Testis (tissue), 2 donors: ENCODE measurements around the gene GABRB1.

Experiments
- POLR2A ChIP-seq: fragments of 450-650 bp; IDR thresholded peaks from one replicate; pipeline ENCODE4 v1.6.1; 2017; ENCODE audit warnings: antibody characterized with exemption, mild to moderate bottlenecking, moderate library complexity
- TF ChIP-seq, protein P1 (sequence below), 3 experiments: fragments of 450-650 bp in 2 of 3; fragments of 200-600 bp in 1 of 3; sonication (generic) in 1 of 3; IDR thresholded peaks; one replicate each; pipeline ENCODE4 v1.5.1; 2016 to 2019; ENCODE audit warnings: antibody characterized with exemption in 3 of 3, mild to moderate bottlenecking in 2 of 3, moderate library complexity in 1 of 3

DNA sequence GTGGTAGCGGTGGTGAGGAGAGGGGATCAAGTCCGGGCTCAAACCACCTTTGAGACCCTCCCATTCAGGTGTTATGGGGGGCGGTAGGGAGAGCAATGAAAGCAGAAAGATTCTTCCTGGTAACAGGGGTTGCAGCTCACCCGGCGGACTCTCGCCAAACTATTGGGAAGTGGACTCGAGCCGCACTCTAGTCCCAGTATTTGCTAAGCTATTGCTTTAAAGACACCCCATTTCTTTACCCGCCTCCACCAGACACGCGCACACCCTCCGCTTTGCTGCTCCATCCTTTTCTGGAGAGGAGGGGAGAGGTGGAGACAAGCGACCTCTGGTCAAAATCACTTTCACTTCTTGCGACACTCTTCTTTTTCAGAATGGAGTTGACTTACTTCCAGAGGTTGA, 37.4 kb upstream of the GABRB1 start:
- TF ChIP-seq, protein P1, sequence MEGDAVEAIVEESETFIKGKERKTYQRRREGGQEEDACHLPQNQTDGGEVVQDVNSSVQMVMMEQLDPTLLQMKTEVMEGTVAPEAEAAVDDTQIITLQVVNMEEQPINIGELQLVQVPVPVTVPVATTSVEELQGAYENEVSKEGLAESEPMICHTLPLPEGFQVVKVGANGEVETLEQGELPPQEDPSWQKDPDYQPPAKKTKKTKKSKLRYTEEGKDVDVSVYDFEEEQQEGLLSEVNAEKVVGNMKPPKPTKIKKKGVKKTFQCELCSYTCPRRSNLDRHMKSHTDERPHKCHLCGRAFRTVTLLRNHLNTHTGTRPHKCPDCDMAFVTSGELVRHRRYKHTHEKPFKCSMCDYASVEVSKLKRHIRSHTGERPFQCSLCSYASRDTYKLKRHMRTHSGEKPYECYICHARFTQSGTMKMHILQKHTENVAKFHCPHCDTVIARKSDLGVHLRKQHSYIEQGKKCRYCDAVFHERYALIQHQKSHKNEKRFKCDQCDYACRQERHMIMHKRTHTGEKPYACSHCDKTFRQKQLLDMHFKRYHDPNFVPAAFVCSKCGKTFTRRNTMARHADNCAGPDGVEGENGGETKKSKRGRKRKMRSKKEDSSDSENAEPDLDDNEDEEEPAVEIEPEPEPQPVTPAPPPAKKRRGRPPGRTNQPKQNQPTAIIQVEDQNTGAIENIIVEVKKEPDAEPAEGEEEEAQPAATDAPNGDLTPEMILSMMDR (IDR thresholded peaks at IDR 0.05) = no peak
- TF ChIP-seq POLR2A = no peak
